AG09309 (cell line): Measurements from ENCODE around the gene GRIK4.

Experiments
- DNase-seq: peaks from one replicate; pipeline ENCODE4 v3.0.0-alpha.2; 2010; ENCODE audit warnings: low read depth
- H3K4me3 ChIP-seq: 2 replicates; pipeline ENCODE4 v1.5.1; 2011; ENCODE audit warnings: mild to moderate bottlenecking, low read depth, low read length, moderate library complexity; ENCODE audit not compliant: control insufficient read depth
- TF ChIP-seq, protein P1 (sequence below): IDR thresholded peaks from 2 replicates; pipeline ENCODE4 v1.5.1; 2011; ENCODE audit warnings: mild to moderate bottlenecking, low read depth, low read length, inconsistent platforms; ENCODE audit not compliant: insufficient read depth, control insufficient read depth; ENCODE audit errors: missing control alignments

Gene GRIK4

DNA sequence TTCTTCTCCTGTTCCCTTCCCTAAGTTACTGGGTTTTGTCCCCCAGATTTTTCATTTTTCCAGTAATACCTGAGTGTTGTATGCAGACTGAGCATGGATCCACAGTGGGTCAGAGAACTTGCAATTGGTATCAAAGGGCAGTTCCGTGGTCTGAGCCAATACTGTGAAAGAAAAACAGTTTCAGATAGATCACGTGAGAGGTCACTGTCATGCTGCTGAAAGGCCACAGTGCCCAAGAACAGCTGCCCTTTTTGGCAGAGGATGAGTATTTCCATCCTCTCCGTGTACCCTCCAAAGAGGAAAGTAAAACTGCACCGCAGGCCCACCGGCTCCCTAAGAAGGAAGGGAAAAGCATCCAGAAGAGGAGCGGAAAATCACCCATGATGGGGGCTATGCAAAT is 439.3 kb downstream of the GRIK4 start:
- DNase-seq = no peak
- H3K4me3 ChIP-seq = no peak overlapping the region
- TF ChIP-seq, protein P1, sequence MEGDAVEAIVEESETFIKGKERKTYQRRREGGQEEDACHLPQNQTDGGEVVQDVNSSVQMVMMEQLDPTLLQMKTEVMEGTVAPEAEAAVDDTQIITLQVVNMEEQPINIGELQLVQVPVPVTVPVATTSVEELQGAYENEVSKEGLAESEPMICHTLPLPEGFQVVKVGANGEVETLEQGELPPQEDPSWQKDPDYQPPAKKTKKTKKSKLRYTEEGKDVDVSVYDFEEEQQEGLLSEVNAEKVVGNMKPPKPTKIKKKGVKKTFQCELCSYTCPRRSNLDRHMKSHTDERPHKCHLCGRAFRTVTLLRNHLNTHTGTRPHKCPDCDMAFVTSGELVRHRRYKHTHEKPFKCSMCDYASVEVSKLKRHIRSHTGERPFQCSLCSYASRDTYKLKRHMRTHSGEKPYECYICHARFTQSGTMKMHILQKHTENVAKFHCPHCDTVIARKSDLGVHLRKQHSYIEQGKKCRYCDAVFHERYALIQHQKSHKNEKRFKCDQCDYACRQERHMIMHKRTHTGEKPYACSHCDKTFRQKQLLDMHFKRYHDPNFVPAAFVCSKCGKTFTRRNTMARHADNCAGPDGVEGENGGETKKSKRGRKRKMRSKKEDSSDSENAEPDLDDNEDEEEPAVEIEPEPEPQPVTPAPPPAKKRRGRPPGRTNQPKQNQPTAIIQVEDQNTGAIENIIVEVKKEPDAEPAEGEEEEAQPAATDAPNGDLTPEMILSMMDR = no peak

DNA sequence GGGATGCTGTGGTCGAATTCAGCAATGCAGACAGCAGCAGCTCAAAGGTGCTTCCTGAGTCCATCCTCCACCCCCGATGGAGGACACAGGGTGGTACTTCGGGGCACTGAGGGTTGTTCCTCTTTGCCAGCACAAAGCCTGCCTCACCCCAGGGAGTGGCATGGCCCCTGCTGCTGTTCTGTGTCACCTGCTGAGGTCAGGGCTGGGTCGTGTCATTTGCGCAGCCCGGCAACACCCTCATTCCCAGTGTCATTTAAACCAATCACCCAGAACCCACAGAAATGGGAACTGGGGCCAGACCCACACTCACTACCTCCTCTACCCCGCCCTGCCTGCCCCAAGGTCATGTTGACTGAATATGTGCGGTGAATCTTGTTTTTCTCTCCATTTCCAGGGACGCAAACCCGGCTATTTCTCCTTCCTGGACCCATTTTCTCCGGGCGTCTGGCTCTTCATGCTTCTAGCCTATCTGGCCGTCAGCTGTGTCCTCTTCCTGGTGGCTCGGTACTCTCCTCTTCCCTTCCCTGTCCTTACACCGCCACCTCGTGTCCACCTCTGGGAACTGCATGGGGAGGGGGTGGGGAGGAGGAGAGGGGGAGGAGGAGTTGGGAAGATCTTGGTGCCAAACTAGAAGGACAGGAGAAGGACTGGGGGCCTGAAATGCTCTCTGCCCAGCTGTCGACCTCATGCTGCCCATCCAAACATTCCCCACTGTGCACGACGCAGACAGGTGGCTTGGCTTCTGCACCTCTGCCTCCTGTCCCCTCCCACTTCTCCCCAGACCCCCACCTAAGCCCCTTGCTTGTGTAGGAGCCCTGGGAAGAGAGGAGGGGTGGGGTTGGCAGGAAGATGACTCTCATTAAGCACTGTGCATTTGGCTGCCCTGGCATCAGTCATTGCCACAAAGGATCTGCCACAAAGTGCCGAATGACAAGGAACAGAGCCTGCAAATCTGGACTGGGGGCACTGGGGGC is 441.2 kb downstream of the GRIK4 start:
- H3K4me3 ChIP-seq = no peak overlapping the region
- DNase-seq = peak; percentile 10
- TF ChIP-seq, protein P1 = peak; percentile 79

DNA sequence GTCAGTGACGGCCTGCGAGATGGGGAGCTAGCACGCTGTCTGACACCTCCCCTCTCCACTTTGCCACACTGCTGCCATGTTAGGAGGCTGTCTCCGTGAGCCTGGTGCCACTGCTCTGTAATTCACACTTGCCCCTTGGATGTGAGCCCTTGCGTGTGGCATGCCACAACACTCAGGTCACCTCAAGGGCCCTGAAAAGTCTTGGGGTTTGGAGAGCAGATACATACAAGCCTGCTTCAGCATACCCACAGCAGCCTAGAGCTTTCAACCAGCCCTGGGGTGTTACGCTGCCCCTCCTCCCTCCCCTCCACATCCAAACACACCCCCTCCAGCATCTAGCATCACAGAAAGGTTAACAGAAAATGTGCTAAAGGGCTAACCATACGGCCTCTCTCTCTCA is 442.8 kb downstream of the GRIK4 start:
- no peak overlapping the region for H3K4me3 ChIP-seq
- TF ChIP-seq, protein P1 = no peak
- DNase-seq = no peak

DNA sequence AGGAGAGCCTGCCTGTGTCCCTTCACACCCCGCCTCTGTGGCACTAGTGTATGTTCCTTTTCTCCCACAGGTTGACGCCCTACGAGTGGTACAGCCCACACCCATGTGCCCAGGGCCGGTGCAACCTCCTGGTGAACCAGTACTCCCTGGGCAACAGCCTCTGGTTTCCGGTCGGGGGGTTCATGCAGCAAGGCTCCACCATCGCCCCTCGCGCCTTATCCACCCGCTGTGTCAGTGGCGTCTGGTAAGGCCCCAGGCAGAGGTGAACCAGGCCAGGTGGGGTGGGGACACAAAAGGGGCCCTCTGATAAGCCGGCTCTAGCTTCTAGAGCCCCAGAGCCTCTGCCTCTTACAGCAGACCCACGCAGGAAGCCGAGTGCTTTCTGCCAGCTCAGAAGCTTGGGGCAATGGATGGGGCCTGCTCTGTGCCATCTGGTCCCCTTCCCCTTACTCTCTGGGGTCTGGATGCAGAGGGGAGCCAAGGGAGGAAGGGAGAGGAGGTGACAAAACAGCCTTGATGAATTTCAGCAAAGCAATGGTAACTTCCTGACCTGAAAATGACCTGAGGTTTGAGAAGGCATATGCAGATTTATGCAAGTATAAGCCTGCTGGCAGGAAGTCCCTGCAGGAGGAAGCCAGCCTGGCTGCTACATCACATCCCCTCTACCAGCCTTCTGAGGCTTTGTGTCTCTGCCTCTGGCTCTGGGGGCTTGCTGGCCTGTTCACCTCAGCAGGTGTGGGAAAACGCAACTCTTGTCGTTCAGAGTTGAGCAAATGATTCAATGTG is 445.4 kb downstream of the GRIK4 start:
- H3K4me3 ChIP-seq = no peak overlapping the region
- no peak for DNase-seq
- TF ChIP-seq, protein P1 = no peak

DNA sequence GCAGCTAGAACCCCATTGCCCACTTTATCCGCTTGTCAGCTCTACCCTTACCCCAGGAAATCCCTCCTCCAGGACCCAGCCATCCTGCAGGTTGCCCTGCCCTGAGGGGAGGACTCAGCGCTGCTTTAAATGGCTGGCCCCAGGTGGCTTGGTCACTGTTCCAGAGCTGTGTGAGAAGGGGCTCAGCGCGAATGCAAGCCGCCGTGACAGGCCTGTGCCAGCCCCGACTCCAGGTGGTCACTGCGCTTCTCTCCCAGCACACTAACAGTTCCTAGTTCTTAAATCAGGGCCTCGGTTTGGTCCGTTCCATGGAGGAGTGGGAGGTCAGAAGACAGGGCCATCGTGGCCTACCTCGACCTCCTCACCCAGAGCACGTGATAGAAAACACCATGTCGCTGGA is 446.6 kb downstream of the GRIK4 start:
- no peak for DNase-seq

DNA sequence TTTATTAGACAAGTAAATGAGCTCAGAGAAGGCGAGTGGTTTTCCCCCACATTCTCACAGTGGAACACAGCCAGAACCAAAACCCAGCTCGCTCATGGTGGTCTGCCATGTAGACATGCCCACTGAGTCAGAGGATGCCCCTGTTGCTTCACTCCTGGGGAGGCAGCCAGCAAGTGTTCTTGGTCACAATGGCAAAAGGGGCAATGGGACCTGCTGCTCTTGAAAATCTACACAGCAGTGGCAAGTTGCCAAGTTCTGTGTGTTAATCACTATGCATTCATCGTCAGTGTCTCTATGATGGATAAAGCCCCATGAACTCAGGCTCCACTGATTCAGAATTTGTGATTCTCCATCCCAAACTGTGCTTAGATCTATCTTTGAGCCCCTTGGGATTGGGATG is 447.6 kb downstream of the GRIK4 start:
- TF ChIP-seq, protein P1 = no peak
- no peak overlapping the region for H3K4me3 ChIP-seq
- no peak for DNase-seq

More for the DNA sequence above, 446.6 kb downstream of the GRIK4 start:
- TF ChIP-seq, protein P1 = no peak
- H3K4me3 ChIP-seq = no peak overlapping the region
